T-helper 1 cell (primary cell): ENCODE results near the gene BRWD1.

Experiments used
- DNase-seq, 5 donors: peaks; one replicate each; pipeline ENCODE4 v3.0.0-alpha.2; 2012 to 2020
- total RNA-seq, 4 donors: gene quantifications; one replicate each; lab custom pipeline; 2026; lab: John Stamatoyannopoulos, UW

Gene BRWD1
- total RNA-seq, result 222 to 300 (median 271) reads per million in 4 donors

DNA sequence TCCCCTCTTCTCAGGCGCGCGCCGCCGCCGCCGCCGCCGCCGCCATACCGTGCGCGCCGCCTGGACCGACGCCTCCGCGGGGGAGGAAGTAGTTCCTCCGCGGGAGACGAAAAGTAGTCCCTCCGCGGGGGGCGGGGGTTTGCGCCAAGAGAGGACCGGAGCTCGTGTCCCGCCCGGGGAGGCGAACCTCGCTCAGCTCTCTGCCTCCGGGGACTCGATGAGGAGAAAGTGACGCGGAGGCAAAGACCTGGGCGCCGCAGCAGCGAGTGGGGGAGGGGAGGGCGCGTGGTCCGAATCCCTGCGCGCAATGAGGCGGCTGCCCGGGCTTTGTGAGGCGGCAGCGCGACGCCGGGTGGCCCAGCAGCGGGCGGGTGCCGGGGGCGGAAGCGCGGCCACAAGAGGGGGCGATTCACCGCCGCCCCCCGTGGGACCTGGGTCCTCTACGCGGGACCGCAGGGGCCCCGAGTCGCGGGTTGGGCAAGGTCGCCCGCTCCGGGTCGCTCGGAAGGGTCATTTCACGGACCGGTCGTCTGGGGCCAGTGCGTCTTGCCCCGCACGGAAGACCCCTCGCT lies at the start of gene BRWD1:
Gene BRWD1, minus strand, starts transcription at position 62 of the 572 bp plus-strand sequence. CDS start 141 bp downstream, outside the sequence.
- DNase-seq, result peak; percentile 63 to 83 (median 76)

DNA sequence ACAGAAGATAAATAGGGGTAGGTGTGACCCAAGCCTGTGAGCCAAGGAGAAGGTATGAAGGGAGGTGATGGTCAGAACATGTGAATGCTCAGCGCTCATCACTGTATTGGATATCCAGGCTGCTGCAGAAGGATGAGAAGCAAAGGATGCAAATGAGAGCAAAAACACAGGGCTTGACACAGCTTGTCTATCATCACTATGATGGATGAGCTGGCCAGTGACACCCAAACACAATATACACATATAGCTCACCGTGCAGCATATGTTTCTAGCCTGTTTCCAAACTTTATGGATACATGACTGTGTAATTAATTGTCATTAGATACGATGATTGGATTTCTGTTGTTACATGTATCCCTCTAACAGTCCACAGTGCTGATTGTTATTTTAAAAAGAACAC lies 49.3 kb upstream of the BRWD1 start:
- DNase-seq, result no peak

DNA sequence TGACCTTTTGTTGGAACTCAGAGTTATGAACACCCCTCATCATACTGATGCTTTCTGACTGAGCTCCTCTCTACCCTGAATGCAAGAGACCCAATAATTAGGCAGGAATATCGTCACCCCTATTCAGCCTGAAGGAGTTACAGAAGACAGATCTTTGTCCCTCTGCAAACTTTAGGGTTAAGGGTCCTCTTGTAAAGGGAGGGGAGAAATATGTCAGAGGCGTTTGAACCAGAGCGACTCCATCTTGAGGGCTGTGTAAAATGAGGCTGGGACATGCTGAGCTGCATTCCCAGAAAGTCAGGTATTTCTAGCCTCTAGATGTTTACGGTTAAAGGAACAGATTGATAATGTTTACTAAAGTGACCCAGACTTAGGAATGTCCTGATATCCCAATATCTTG lies 46.0 kb upstream of the BRWD1 start:
- DNase-seq, result no peak

DNA sequence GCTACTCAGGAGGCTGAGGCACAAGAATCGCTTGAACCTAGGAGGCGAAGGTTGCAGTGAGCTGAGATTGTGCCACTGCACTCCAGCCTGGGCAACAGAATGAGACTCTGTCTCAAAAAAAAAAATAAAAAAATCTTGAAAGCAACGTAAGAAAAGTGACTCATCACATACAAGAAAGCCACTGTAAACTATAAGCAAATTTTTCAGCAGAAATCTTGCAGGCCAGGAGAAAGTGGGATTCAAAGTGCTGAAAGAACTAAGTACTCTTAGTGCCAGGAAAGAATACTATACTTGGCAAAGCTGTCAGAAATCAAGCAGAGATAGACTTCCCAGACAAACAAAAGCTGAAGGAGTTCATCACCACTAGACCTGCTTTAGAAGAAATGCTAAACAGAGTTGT lies 39.9 kb upstream of the BRWD1 start:
- DNase-seq, result no peak

DNA sequence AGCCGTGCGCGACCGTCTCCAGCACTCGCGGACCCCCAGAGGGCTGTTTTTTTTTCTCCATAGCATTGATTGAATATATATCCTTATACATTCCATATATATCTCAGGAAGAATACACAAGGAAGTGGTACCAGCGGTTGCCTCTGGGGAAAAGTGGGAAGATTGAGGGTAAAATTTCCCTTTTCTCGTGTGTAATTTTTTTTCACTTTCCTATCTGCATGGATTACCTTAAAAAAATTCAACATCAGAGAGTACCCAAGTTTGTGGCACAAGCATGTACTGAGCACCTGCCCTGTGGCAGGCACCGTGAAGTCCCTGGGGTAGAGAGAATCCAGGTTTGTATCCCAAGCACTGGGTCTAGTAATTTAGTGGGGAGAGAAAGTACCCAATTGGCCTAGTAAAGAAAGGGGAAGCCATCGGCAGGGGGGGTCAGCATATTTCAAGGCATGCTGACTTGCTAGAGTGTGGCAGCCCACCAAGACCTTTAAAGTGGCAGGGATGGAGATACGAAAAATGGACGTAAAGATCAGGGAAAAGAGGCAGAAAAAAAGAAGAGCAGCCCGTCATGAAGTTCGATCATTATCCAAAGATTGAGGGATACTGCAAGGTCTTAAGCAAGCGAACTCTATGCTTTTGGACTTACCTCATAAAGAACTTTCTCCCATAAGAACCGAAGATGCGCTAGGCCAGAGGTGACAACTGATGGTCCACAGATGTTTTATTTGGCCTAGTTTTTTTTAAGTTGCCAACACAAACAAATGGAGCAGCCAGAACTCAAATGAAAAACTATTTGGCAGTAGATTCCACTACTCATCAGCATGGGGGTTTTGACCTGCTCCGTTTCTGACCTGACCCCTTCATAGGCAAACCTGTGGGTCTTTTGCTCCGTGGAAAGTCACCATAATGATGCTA lies 36.9 kb upstream of the BRWD1 start:
- no peak for DNase-seq

DNA sequence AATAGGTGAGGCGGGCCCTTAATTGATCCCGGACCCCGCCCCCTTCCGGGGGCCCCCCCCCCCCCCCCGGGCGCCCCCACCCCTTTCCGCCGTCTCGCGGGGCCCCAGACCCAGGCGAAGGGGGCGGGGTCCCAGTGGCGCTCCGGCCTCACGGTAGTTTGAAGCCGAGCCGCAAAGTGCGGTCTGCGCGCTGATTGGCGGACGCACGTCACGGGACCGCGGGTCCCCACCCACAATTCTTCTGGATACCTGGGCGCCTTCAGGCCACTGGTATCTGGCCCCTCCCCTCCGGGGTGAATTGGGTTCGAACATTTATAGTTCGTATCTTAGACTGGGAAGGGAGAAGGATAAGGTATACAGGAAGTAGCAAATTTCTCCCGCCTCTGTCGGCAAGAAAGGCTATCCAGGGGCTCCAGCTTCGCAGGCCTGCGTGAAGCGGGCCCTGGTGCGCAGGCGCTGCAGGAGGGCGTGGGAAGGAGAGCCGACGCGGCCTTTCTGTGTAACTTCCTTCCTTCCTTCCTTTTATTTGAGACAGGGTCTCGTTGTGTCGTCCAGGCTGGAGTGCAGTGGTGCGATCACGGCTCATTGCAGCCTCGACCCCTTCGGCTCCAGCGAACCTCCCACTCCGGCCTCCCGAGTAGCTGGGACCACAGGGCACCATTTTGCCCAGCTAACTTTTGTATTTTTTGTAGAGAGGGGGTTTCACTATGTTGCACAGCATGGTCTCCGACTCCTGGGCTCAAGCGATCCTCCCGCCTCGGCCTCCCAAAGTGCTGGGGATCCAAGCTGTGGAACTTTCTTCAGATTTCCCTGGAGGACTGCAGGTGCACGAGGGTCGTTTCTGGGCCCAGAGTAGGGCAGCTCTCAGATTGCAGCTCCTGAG lies 36.0 kb upstream of the BRWD1 start:
- peak; percentile 93 to 98 (median 96) for DNase-seq

DNA sequence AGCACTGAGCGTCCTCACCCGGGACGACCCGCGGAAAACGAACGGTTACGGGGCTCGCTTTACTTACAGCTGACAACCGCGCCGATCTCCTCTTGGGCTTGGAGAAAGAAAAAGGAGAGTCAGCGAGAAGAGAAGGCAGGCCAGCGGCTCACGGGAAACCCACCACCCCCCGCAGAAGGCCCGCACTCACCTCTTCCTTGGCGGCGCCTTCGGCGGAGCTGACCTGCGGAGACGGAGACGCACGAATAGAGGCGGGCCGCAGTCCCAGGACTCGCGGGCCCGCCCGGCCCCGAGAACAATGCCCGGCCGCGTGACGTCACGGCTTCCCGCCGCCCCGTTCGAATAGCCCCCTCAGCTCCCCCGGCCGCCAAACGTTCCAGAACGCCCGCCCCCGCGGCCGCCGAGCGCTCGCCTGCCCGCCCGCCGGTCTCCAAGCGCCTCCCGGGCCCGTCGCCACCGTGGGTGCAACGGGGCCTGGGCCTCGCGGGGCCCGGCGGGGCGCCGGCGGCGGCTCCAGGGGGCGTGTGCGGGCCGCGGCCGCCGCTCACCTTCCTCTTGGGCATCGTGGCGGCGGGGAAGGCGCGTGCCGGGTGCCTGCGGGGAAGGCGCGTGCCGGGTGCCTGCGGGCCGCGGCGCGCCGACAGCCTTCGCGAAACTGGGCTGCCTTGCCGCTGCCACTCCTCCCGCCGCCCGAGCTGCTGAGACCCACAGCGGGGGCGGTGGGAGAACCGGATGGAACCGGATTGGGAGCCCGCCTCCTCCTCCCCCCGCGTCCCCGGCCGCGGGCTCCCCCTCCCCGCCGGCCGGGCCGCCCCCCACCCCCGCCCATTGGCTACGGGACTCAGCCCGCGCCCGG lies 35.2 kb upstream of the BRWD1 start, which contains the start of gene HMGN1:
Gene HMGN1, minus strand, starts transcription at position 734 of the 856 bp plus-strand sequence. Its CDS starts 171 bp downstream, at position 563.
- DNase-seq, result peak; percentile 78 to 92 (median 85)

DNA sequence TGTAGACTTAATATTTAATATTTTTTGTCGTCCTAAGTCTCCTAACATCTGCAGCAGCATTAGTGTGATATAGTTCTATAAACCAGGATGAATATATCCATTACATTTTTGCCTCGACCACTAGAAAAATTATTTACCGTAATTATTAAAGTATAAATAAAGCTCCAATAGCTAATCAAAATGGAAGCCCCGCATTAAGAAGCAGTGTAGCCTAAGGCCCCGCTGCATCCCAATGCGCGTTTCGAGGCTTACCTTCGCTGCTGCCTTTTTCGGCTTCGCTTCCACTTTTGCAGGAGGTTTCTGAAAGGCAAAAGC lies 34.6 kb upstream of the BRWD1 start:
- peak in 1 of 5 donors; percentile 12 for DNase-seq

DNA sequence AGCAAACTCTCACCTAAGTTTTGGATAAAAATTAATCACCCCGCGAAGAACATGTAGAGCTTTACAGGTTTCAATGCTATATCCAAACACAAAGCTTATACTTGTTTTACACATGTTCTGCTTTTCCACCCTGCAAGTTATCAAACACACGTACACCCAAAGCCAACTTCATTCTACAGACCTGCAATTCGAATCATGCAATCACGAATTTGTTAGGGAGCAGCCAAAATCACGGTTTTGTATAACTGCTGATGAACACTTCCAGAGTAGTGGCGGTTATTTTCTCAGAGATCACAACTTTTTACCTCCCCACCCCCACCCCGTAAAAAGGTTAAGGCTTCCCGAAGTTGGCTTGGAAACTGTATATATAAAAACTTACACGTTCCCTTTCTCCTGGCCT lies 34.1 kb upstream of the BRWD1 start:
- no peak for DNase-seq

DNA sequence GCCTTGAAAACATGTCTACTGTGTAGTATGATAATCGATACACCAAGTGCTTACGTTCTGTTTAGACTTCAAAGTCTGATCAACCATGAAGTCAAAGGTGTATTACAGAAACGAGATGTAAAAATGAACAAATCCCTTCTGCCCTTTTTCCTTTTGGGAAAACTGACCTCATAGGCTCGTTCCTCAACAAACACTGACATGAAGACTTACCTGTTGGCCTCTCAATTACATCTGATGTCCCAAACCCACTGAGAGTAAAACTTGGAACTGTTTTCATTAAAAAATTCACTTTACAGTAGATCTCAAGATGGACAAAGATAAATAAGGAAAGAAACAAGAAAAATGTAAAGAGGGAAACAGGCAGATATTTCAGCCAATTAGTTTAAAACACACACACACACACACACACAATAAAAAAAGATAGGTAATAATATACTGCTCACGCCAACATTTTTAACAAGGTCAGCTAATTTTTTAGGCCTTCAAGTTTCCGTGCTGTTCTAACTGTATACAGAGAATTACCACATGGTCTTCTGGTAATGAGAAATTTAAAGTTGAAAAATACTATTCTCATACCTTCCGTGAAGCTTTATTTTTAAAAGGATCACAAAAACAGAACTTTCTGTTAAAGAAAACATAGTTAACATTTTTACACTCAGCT lies 33.4 kb upstream of the BRWD1 start:
- no peak for DNase-seq

DNA sequence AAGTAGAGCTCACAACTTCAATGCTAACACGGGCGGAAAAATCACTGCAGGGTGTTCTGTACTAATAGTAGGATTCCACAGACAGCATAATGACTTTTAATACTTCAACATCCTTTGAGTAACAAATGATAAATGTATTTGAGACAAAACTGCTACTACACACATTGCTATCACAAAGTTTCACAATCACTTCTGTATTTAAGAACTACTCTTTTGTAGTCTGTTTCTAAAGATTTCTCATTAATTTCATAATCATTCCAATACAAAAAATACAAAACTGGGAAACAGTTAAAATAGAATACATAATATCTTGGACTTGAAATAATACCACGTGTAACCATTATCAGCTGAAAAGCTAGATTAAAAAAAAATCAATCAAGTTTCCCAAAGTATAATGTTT lies 32.8 kb upstream of the BRWD1 start:
- DNase-seq, result no peak

DNA sequence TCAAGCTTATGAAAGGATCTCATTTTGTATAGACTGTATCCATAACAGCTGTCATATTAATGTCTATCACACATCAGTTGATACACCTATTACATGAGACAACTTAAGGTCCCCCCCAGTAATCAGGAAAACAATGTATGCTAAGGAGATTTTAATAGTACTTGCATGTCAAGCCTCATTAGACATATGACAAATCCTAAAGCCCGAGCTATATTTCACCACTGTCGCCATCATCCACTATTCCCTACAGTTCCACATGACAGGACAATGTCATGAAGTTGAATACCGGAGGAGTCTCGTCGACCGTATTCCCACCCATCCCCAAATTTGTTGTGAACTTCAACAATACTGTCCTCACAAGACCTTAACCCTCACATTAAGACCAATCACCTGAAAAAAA lies 32.0 kb upstream of the BRWD1 start:
- DNase-seq, result no peak

DNA sequence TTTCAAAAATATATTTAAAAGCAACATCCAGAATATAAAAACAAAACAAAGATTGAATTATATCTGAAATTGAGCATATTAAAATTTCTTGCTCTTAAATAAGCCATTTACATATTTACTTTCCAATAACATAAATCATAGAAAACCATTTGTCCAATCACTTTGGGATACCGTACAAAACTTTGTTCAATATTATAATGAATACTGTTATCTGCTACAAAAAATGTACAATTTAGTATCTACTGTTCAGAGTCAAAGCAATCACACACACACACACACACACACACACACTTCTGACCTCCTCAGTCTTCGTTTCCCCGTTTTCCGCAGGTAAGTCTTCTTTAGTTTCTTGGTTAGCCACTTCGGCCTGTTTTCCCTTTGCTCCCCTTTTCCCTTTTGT lies 31.4 kb upstream of the BRWD1 start:
- no peak for DNase-seq

DNA sequence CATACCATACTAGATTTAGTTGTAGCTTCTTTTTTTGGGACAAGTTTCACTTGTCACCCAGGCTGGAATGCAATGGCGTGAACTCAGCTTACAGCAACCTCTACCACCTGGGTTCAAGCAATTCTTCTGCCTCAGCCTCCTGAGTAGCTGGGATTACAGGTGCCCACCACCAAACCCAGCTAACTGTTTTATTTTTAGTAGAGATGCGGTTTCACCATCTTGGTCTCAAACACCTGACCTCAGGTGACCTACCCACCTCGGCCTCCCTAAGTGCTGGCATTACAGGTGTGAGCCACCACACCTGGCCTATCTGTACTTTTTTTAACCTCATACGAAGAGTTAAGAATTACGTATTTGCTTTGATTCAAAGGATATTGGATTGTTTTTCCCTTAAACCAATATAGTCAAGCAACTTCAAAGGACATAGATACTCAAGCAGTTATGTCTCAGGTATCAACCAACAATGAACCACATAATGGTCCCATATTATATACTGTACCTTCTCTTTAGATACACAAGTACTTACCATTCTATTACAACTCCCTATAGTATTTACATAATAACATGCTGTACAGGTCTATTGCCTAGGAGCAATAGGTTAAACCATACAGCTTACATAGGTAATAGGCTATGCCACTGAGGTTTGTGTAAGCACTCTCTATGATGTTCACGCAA lies 28.0 kb upstream of the BRWD1 start:
- no peak for DNase-seq

DNA sequence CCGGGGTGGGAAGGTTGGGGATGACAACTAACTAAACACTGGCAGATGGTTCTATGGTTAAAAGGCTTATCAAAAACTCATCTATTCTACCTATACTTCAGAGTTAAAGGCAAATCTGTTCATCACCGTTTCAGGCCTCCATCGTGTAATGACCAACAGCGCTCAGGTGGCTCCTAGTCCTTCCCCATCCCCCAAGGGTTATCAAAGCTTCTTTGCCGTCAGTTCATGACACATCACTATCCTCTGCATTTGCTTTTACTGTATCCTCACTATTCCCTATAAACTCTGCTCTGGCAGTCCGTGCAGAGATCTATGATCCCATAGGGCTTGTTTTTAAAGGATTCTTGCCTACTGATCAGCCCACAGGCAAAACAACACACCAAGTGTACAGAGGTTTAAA lies 27.3 kb upstream of the BRWD1 start:
- no peak for DNase-seq

DNA sequence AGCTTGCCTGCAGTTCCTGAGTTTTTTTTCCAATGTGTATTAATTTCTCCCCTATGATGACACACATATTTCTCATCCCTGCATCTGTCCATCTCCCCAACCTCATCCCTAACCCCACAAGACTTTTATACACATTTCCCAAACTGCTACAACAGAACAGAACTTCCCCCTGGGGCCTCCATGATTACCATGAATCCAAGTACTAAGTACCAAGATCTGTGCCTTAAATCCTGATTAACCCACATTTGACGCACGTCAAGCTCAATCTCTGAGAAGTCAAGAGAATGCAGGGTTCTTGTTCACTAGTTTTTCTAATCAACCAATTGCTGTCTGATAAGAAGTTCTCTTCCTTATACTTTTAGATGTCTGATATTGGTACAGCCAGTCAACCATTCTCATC lies 25.8 kb upstream of the BRWD1 start:
- DNase-seq, result no peak

DNA sequence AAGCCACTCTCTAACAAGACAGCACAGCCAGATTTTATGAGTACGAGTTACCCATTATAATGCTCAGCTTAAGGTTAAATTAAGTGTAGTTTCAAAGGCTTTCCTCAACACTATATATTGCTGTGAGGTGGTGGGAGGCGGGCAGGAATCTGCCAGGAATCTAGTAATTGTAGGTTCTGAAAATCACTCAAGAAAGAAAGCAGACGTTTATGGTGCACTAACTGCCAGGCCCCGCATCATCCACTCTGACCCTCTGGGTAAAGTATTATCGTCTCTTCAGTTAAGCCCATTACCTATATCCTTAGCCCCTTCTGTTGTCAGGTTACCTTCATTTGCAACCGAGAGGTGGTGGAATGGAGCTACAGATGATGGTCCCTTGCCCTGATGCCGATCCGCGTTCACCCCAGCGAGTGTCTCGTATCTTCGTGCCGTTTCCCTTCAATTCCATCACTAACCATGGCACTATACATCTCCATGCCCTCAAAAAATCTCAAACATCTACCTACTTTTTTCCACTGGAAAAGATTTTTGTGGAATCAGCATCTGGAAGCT lies 23.1 kb upstream of the BRWD1 start:
- no peak for DNase-seq

DNA sequence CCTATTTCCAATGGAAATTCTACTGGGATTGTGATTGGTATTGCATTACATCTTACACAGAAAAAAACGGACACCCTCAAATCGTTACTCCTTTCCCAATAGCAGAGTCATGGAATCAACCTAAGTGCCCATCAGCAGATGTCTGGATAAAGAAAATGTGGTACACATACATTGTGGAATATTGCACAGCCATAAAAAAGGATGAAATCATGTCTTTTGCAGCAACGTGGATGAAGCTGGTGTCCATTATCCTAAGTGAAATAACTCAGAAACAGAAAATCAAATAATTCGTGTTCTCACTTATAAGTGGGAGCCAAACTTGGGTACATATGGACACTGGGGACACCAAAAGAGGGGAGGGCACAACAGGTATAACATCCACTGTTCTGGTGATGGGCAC lies 21.2 kb upstream of the BRWD1 start:
- DNase-seq, result no peak

DNA sequence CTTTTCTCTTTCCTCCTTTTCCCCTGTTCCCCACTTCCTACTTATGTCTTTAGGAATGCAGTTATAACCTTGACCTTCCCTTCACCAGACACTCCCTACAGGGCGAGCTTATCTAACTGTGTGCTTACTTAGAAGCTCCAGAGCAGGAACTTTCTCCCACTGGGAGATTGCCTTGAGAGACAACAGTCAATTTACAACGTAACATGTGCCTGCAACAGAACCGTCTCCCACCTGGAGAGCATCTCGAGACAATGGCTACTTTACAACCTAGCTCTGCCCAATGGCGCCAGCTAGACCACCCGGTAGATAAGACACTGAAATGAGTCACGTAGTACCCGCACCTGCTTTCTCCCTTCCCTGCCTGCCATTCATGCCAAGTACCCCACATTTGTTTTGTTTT lies 18.7 kb upstream of the BRWD1 start:
- DNase-seq, result no peak

DNA sequence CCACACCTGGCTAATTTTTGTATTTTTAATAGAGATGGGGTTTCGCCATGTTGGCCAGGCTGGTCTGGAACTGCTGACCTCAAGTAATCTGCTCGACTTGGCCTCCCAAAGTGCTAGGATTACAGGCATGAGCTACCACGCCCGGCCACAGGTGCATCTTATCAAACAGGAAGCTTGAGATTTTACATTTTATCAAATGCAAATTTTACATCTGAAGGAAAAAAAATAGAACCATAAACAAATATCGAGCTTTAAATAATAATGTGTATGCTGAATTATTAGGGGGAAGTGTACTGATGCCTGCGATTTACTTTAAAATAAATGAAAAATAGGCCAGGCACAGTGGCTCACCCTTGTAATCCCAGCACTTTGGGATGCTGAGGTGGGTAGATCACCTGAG lies 16.6 kb upstream of the BRWD1 start:
- no peak for DNase-seq

DNA sequence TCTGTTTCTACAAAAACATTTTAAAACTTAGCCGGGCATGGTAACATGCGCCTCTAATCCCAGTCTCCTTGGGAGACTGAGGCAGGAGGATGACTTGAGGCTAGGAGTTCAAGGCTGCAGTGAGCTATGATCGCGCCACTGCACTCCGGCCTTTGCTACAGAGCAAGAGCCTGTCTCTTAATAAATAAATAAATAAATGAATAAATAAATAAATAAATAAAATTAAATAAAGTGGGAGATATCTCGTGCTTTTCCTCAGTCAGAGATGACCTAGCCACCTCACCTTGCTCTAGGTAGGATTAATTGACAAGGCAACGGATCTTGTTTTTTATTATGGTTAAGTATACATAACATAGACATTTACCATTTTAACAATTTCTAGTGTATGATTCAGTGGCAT lies 14.3 kb upstream of the BRWD1 start:
- DNase-seq, result no peak
